ENCODE measurements around the gene INO80D.

Gene INO80D

DNA sequence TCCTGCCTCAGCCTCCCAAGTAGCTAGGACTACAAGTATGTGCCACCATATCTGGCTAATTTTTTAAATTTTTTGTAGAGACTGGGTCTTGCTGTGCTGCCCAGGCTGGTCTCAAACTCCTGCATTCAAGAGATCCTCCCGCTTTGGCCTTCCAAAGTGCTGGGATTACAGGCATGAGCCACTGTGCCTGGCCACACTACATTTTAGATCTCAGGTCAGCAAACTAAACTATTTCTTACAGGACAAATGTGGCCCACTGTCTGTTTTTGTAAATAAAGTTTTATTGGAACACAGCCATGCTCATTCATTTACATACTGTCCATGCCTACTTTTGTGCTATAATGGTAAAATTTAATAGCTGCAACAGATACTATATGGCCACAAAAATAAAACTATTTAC, 17.8 kb downstream of the INO80D start:
- no peaks in the 10 kb centered on the region for H3K36me3 ChIP-seq (ENCODE audit: control insufficient read depth, insufficient read depth, low read length)
- H3K4ac ChIP-seq (ENCODE audit: low read depth, low read length): no peak overlapping the region
- no peak overlapping the region for H4K8ac ChIP-seq (ENCODE audit: low read depth, low read length)
- no peak overlapping the region for H2BK15ac ChIP-seq (replicated peaks; ENCODE audit: low read depth)
- H2BK120ac ChIP-seq (ENCODE audit: low read depth, low read length): no peak overlapping the region
- no peak overlapping the region for H3K9ac ChIP-seq (ENCODE audit: low read length)
- peaks cover 37% of the 10 kb centered on the region for H3K79me2 ChIP-seq (ENCODE audit: control insufficient read depth, insufficient read depth, low read length)
- no peak overlapping the region for H3K56ac ChIP-seq (ENCODE audit: low read length)
- H4K5ac ChIP-seq (ENCODE audit: low read length): no peak overlapping the region
- H3K23ac ChIP-seq (ENCODE audit: low read length): no peak overlapping the region
- H3K27ac ChIP-seq (ENCODE audit: low read depth, low read length): no peak overlapping the region
- WGBS (ENCODE audit: extremely low coverage, insufficient coverage, low lambda C conversion rate): no CpG with 5 or more reads among the region's 1 CpG
- no peak overlapping the region for H3K4me3 ChIP-seq (ENCODE audit: low read length)
- no peak overlapping the region for H2BK5ac ChIP-seq (ENCODE audit: low read length)
- no peaks in the 10 kb centered on the region for H3K79me1 ChIP-seq (ENCODE audit: low read length)
- no peak overlapping the region for H2AK5ac ChIP-seq (ENCODE audit: low read length)
- H3K4me1 ChIP-seq (ENCODE audit: control insufficient read depth, low read depth, low read length): no peaks in the 10 kb centered on the region
- H3K4me2 ChIP-seq (ENCODE audit: low read length): no peak overlapping the region
- no peak overlapping the region for H3K18ac ChIP-seq (ENCODE audit: low read length)
- no peak for DNase-seq
- H3K27me3 ChIP-seq (ENCODE audit: insufficient read depth, low read length, poor library complexity): no peaks in the 10 kb centered on the region

- H3K4me2 ChIP-seq (ENCODE audit: low read length): no peak overlapping the region
- no peak overlapping the region for H3K4ac ChIP-seq (ENCODE audit: low read depth, low read length)
- H3K9ac ChIP-seq (ENCODE audit: low read length): no peak overlapping the region
- no peaks in the 10 kb centered on the region for H3K79me1 ChIP-seq (ENCODE audit: low read length)
- H3K18ac ChIP-seq (ENCODE audit: low read length): no peak overlapping the region
- no peak overlapping the region for H3K23ac ChIP-seq (ENCODE audit: low read length)
- no peak overlapping the region for H2BK120ac ChIP-seq (ENCODE audit: low read depth, low read length)
- DNase-seq: no peak
- peaks cover 26% of the 10 kb centered on the region for H3K79me2 ChIP-seq (ENCODE audit: control insufficient read depth, insufficient read depth, low read length)
- H4K5ac ChIP-seq (ENCODE audit: low read length): no peak overlapping the region
- no peaks in the 10 kb centered on the region for H3K4me1 ChIP-seq (ENCODE audit: control insufficient read depth, low read depth, low read length)
- no peak overlapping the region for H3K56ac ChIP-seq (ENCODE audit: low read length)
- no peaks in the 10 kb centered on the region for H3K27me3 ChIP-seq (ENCODE audit: insufficient read depth, low read length, poor library complexity)
- no peak overlapping the region for H2BK15ac ChIP-seq (replicated peaks; ENCODE audit: low read depth)
- H2AK5ac ChIP-seq (ENCODE audit: low read length): no peak overlapping the region
- no peak overlapping the region for H3K4me3 ChIP-seq (ENCODE audit: low read length)
- H3K36me3 ChIP-seq (ENCODE audit: control insufficient read depth, insufficient read depth, low read length): no peaks in the 10 kb centered on the region
- no peak overlapping the region for H3K27ac ChIP-seq (ENCODE audit: low read depth, low read length)
- H4K8ac ChIP-seq (ENCODE audit: low read depth, low read length): no peak overlapping the region
- H2BK5ac ChIP-seq (ENCODE audit: low read length): no peak overlapping the region
- no CpG with 5 or more reads among the region's 2 CpGs for WGBS (ENCODE audit: extremely low coverage, insufficient coverage, low lambda C conversion rate)
These were observed 21.9 kb downstream of the INO80D start for GRCh38 chr2:206064077-206064476.

DNA sequence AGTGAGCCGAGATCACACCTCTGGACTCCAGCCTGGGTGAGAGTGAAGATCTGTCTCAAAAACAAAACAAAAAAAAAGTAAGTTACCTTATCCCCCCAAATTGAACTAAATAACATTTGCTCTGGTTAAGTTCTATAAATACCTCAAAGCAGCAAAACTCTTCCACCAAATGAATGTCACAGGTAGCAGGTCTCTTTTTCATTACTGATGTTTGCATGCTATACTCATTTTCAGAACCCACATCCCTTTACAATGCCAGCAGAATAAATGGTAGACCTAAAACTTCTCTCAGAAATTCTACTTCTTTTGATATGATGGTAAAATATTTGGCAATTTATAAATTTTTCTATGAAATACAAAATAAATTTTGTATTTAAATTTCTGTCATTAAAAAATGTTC, 22.3 kb downstream of the INO80D start:
- H3K79me1 ChIP-seq (ENCODE audit: low read length): no peaks in the 10 kb centered on the region
- H3K27me3 ChIP-seq (ENCODE audit: insufficient read depth, low read length, poor library complexity): no peaks in the 10 kb centered on the region
- H3K36me3 ChIP-seq (ENCODE audit: control insufficient read depth, insufficient read depth, low read length): no peaks in the 10 kb centered on the region
- H3K27ac ChIP-seq (ENCODE audit: low read depth, low read length): no peak overlapping the region
- no peak overlapping the region for H4K5ac ChIP-seq (ENCODE audit: low read length)
- no peak overlapping the region for H3K18ac ChIP-seq (ENCODE audit: low read length)
- peaks cover 25% of the 10 kb centered on the region for H3K79me2 ChIP-seq (ENCODE audit: control insufficient read depth, insufficient read depth, low read length)
- no peak overlapping the region for H3K23ac ChIP-seq (ENCODE audit: low read length)
- no peak for DNase-seq
- H4K8ac ChIP-seq (ENCODE audit: low read depth, low read length): no peak overlapping the region
- H2BK15ac ChIP-seq (replicated peaks; ENCODE audit: low read depth): no peak overlapping the region
- no peak overlapping the region for H3K4ac ChIP-seq (ENCODE audit: low read depth, low read length)
- no peaks in the 10 kb centered on the region for H3K4me1 ChIP-seq (ENCODE audit: control insufficient read depth, low read depth, low read length)
- H3K56ac ChIP-seq (ENCODE audit: low read length): no peak overlapping the region
- no peak overlapping the region for H2AK5ac ChIP-seq (ENCODE audit: low read length)
- no CpG with 5 or more reads among the region's 1 CpG for WGBS (ENCODE audit: extremely low coverage, insufficient coverage, low lambda C conversion rate)
- no peak overlapping the region for H2BK120ac ChIP-seq (ENCODE audit: low read depth, low read length)
- H3K4me3 ChIP-seq (ENCODE audit: low read length): no peak overlapping the region
- H3K9ac ChIP-seq (ENCODE audit: low read length): no peak overlapping the region
- H2BK5ac ChIP-seq (ENCODE audit: low read length): no peak overlapping the region
- no peak overlapping the region for H3K4me2 ChIP-seq (ENCODE audit: low read length)

DNA sequence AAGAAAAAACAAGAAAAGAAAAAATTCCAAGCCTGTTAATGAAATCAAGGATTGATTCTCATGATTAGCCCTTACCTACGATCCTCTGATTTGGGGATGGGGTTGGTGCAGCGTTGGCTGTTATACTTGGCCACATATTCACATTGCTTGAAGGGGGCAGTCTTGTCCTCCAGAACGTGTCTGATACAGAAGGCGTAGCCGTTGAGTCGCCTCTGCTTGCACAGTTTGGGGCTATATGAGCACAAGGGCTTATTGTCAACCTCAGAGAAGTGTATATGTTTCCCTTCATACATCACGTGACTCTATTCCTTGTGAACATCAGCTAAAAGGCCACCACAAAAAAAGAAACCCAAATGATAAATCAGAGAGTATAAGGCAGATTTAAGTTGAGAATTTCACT, 23.2 kb downstream of the INO80D start:
- no peak overlapping the region for H2BK15ac ChIP-seq (replicated peaks; ENCODE audit: low read depth)
- H2BK5ac ChIP-seq (ENCODE audit: low read length): no peak overlapping the region
- no peak overlapping the region for H3K27ac ChIP-seq (ENCODE audit: low read depth, low read length)
- no peak overlapping the region for H3K9ac ChIP-seq (ENCODE audit: low read length)
- H3K79me2 ChIP-seq (ENCODE audit: control insufficient read depth, insufficient read depth, low read length): peaks cover 18% of the 10 kb centered on the region
- no peaks in the 10 kb centered on the region for H3K4me1 ChIP-seq (ENCODE audit: control insufficient read depth, low read depth, low read length)
- H2AK5ac ChIP-seq (ENCODE audit: low read length): no peak overlapping the region
- H3K4ac ChIP-seq (ENCODE audit: low read depth, low read length): no peak overlapping the region
- H3K27me3 ChIP-seq (ENCODE audit: insufficient read depth, low read length, poor library complexity): no peaks in the 10 kb centered on the region
- H2BK120ac ChIP-seq (ENCODE audit: low read depth, low read length): no peak overlapping the region
- H3K4me2 ChIP-seq (ENCODE audit: low read length): no peak overlapping the region
- H3K18ac ChIP-seq (ENCODE audit: low read length): no peak overlapping the region
- no peak overlapping the region for H3K23ac ChIP-seq (ENCODE audit: low read length)
- no peak overlapping the region for H4K8ac ChIP-seq (ENCODE audit: low read depth, low read length)
- H3K79me1 ChIP-seq (ENCODE audit: low read length): no peaks in the 10 kb centered on the region
- no peak overlapping the region for H3K56ac ChIP-seq (ENCODE audit: low read length)
- no CpG with 5 or more reads among the region's 7 CpGs for WGBS (ENCODE audit: extremely low coverage, insufficient coverage, low lambda C conversion rate)
- DNase-seq: peak; percentile 36
- H3K4me3 ChIP-seq (ENCODE audit: low read length): no peak overlapping the region
- H3K36me3 ChIP-seq (ENCODE audit: control insufficient read depth, insufficient read depth, low read length): no peaks in the 10 kb centered on the region
- H4K5ac ChIP-seq (ENCODE audit: low read length): no peak overlapping the region

GRCh38 chr2:206056286-206056685, 29.7 kb downstream of the INO80D start:
- no peaks in the 10 kb centered on the region for H3K27me3 ChIP-seq (ENCODE audit: insufficient read depth, low read length, poor library complexity)
- no peak overlapping the region for H2BK15ac ChIP-seq (replicated peaks; ENCODE audit: low read depth)
- H3K79me1 ChIP-seq (ENCODE audit: low read length): peaks cover 6% of the 10 kb centered on the region
- no peak overlapping the region for H3K27ac ChIP-seq (ENCODE audit: low read depth, low read length)
- DNase-seq: no peak
- H2BK120ac ChIP-seq (ENCODE audit: low read depth, low read length): no peak overlapping the region
- no peak overlapping the region for H3K4me2 ChIP-seq (ENCODE audit: low read length)
- no peak overlapping the region for H3K4me3 ChIP-seq (ENCODE audit: low read length)
- no CpG with 5 or more reads among the region's 8 CpGs for WGBS (ENCODE audit: extremely low coverage, insufficient coverage, low lambda C conversion rate)
- H3K56ac ChIP-seq (ENCODE audit: low read length): no peak overlapping the region
- no peak overlapping the region for H4K5ac ChIP-seq (ENCODE audit: low read length)
- no peak overlapping the region for H3K18ac ChIP-seq (ENCODE audit: low read length)
- H3K9ac ChIP-seq (ENCODE audit: low read length): no peak overlapping the region
- peaks cover 3% of the 10 kb centered on the region for H3K79me2 ChIP-seq (ENCODE audit: control insufficient read depth, insufficient read depth, low read length)
- no peak overlapping the region for H4K8ac ChIP-seq (ENCODE audit: low read depth, low read length)
- no peak overlapping the region for H3K4ac ChIP-seq (ENCODE audit: low read depth, low read length)
- H3K4me1 ChIP-seq (ENCODE audit: control insufficient read depth, low read depth, low read length): no peaks in the 10 kb centered on the region
- H3K36me3 ChIP-seq (ENCODE audit: control insufficient read depth, insufficient read depth, low read length): peaks cover 8% of the 10 kb centered on the region
- no peak overlapping the region for H3K23ac ChIP-seq (ENCODE audit: low read length)
- no peak overlapping the region for H2BK5ac ChIP-seq (ENCODE audit: low read length)
- H2AK5ac ChIP-seq (ENCODE audit: low read length): no peak overlapping the region

DNA sequence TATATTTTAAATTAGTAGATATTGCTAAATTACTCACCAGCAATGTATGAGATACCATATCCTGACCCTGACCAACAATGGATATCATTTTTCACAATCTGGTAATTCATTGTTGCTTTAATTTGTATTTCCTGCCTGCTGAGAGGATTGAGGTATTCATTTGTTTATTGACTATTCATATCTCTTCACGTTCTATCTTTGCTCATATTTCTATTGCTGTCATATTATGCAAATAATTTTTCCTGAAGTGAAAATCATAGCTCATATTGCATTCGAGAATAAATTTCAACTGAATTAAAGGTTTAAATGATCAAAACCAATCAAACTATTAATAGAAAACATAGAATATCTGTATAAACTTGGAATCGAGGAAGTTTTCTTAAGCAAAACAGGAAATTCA, 31.0 kb downstream of the INO80D start:
- DNase-seq: no peak
- H4K8ac ChIP-seq (ENCODE audit: low read depth, low read length): no peak overlapping the region
- no peak overlapping the region for H3K4ac ChIP-seq (ENCODE audit: low read depth, low read length)
- peaks cover 8% of the 10 kb centered on the region for H3K36me3 ChIP-seq (ENCODE audit: control insufficient read depth, insufficient read depth, low read length)
- peaks cover 3% of the 10 kb centered on the region for H3K79me2 ChIP-seq (ENCODE audit: control insufficient read depth, insufficient read depth, low read length)
- H3K4me2 ChIP-seq (ENCODE audit: low read length): no peak overlapping the region
- no CpG with 5 or more reads among the region's 3 CpGs for WGBS (ENCODE audit: extremely low coverage, insufficient coverage, low lambda C conversion rate)
- H3K4me1 ChIP-seq (ENCODE audit: control insufficient read depth, low read depth, low read length): no peaks in the 10 kb centered on the region
- no peak overlapping the region for H3K23ac ChIP-seq (ENCODE audit: low read length)
- no peak overlapping the region for H4K5ac ChIP-seq (ENCODE audit: low read length)
- no peak overlapping the region for H3K18ac ChIP-seq (ENCODE audit: low read length)
- no peak overlapping the region for H3K27ac ChIP-seq (ENCODE audit: low read depth, low read length)
- H2BK120ac ChIP-seq (ENCODE audit: low read depth, low read length): no peak overlapping the region
- H3K4me3 ChIP-seq (ENCODE audit: low read length): no peak overlapping the region
- no peak overlapping the region for H2BK15ac ChIP-seq (replicated peaks; ENCODE audit: low read depth)
- H3K9ac ChIP-seq (ENCODE audit: low read length): no peak overlapping the region
- H3K79me1 ChIP-seq (ENCODE audit: low read length): peaks cover 6% of the 10 kb centered on the region
- H2BK5ac ChIP-seq (ENCODE audit: low read length): no peak overlapping the region
- H2AK5ac ChIP-seq (ENCODE audit: low read length): no peak overlapping the region
- H3K56ac ChIP-seq (ENCODE audit: low read length): no peak overlapping the region
- no peaks in the 10 kb centered on the region for H3K27me3 ChIP-seq (ENCODE audit: insufficient read depth, low read length, poor library complexity)
